Coronary artery (tissue), 2 donors: ENCODE data around the gene CNFN.
"Not testable (repeated sequence)": the region's sequence is repeated elsewhere in the genome, so short reads cannot be mapped to it uniquely, and the experiment has no call there.

Experiments
- DNase-seq: peaks from one replicate; pipeline ENCODE4 v3.0.0-alpha.2; 2017; ENCODE audit warnings: low spot score
- H3K27ac ChIP-seq, 2 donors: fragments of 200-600 bp; sonication (generic); one replicate each; pipeline ENCODE4 v1.5.1; 2016 to 2019
- H3K4me3 ChIP-seq: fragments of 200-600 bp; sonication (generic); 2 replicates; pipeline ENCODE4 v1.5.1; 2016; ENCODE audit warnings: mild to moderate bottlenecking, moderate library complexity
- CTCF ChIP-seq: fragments of 200-600 bp; sonication (generic); IDR thresholded peaks from one replicate; pipeline ENCODE4 v1.5.1; 2019; ENCODE audit warnings: antibody characterized with exemption

CNFN gene

DNA sequence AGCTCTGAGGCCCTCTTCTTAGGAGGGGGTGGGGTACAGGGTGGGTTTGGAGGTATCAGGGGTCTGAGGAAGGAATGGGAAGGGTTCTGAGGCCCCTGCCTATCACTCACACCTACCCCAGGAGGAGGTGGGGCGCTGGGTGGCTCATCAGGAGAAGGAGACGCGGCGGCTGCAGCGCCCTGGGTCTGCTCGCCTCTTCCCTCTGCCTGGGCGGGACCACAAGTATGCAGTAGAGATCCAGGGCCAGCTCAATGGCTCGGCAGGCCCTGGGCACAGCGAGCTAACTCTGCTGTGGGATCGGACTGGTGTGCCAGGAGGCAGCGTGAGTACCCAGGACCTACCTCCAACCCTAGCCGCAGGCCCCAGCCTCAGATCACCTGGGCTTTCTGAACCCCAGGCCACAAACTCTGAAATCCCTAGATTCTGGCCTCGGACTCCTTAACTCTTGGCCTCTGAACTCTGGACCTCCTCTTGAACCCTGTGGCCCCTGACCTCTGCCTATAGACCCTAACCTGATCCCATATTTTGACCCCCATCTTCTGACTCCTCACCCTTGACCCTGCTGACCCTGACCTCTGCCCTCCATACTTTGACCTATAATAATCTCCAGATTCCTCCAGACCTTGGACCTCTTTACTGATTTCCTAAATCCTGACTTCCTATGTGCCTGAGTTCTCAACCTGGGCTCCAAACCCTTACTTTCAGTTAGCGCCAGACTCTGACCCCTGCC lies 40.6 kb downstream of the CNFN start:
- no peak for TF ChIP-seq CTCF
- Histone ChIP-seq H3K27ac (no peak overlapping the region), H3K4me3 (no peak overlapping the region)
- DNase-seq: no peak

DNA sequence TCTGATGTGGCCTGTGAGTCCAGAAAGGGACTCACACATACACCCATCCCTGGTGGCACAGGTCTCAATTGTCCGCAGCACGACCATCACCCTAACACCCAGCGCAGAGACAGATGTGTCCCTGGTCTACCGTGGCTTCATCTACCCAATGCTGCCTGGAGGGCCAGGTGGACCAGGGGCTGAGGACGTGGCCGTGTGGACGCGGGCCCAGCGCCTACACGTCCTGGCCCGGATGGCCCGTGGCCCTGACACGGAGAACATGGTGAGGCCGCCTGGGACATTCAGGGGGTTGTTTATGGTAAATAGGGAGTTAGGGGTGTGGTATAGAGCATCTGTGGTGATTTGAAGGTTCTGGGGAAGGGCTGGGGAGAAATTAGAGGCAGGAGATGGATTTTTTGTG lies 41.9 kb downstream of the CNFN start:
- no peak for DNase-seq
- no peak overlapping the region for H3K4me3 ChIP-seq
- H3K27ac ChIP-seq: no peak overlapping the region
- no peak for TF ChIP-seq CTCF

DNA sequence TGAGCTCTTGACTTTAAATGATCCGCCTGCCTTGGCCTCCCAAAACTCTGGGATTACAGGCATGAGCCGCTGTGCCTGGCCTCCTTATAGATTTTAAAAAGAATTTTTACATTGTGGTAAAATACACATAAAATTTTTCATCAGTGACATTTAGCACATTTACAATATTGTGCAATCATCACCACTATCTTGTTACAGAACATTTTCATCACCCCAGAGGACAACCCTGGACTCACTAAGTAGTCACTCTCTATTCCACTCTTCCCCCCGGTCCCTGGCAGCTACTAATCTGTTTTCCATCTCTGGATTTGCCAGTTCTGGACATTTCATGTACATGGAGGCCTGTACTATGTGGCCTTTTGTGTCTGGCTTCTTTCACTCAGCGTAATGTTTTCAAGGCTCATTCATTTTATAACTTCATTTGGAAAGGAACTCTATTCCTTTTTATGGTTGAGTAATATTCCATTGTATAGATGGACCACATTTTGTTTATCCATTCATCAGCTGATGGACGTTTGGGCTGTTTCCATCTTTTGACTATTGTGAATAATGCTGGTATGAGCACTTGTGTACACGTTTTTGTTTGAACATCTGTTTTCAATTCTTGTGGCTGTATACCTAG lies 44.8 kb downstream of the CNFN start:
- no peak for TF ChIP-seq CTCF
- no peak for DNase-seq
- no peak overlapping the region for H3K27ac ChIP-seq
- H3K4me3 ChIP-seq: no peak overlapping the region

GRCh38 chr19:42344336-42344893 lies 45.7 kb downstream of the CNFN start:
- DNase-seq: no peak
- Histone ChIP-seq H3K4me3 (no peak overlapping the region), H3K27ac (no peak overlapping the region)
- no peak for TF ChIP-seq CTCF

DNA sequence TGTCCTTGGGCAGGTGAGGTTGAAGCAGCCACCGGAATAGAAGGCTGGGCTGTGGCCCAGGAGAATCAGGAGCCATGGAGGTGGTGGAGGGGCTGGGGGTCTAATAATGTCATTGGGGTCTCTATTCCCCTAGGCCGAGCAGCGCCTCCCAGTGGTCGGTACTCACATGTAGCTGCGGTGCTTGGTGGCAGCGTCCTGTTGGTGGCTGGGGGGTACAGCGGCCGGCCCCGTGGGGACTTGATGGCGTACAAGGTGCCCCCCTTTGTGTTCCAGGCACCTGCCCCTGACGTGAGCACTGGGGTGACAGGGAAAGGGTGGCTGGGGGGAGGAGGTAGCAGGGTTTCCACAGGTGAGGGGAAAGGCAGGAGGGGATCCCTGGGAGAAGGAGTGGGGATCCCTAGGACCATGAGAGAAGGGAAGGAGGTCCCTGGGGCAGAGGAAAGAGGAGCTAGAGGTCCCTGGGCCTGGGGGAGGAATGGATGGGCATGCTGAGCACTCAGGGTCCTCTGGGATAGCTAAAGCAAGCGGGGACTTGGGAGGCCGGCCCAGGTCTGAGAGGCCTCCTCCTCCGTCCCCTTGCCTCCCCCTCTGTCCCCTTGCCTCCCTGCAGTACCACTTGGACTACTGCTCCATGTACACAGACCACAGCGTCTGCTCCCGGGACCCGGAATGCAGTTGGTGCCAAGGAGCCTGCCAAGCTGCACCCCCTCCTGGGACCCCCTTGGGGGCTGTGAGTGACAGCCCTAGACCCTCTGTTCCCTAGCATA lies 46.6 kb downstream of the CNFN start:
- DNase-seq: no peak
- H3K4me3 ChIP-seq: no peak overlapping the region
- H3K27ac ChIP-seq: no peak overlapping the region
- TF ChIP-seq CTCF: no peak

GRCh38 chr19:42339922-42340321 lies 50.2 kb downstream of the CNFN start:
- H3K27ac ChIP-seq, DNase-seq, H3K4me3 ChIP-seq: not testable (repeated sequence)

GRCh38 chr19:42339126-42339860 lies 50.8 kb downstream of the CNFN start:
- H3K27ac ChIP-seq, H3K4me3 ChIP-seq, DNase-seq: not testable (repeated sequence)
